ENCODE results near the gene TMA7.
"Not testable (repeated sequence)": the region's sequence is repeated elsewhere in the genome, so short reads cannot be mapped to it uniquely, and the experiment has no call there.

Gene TMA7

GRCh38 chr3:48470286-48470685 is 30.2 kb downstream of the TMA7 start:
- no peak for DNase-seq

- DNase-seq, result no peak
Measured at GRCh38 chr3:48472673-48472922, 32.5 kb downstream of the TMA7 start.

GRCh38 chr3:48472923-48473616 is 33.0 kb downstream of the TMA7 start:
- no peak for DNase-seq

- no peak for DNase-seq
Measured at GRCh38 chr3:48473617-48473952, 33.5 kb downstream of the TMA7 start.

GRCh38 chr3:48474031-48474430 is 34.0 kb downstream of the TMA7 start:
- not testable (repeated sequence) for DNase-seq

GRCh38 chr3:48474619-48475018 is 34.6 kb downstream of the TMA7 start:
- no peak for DNase-seq

- no peak for DNase-seq
Measured at GRCh38 chr3:48475188-48475587, 35.1 kb downstream of the TMA7 start.

- DNase-seq, result no peak
Measured at GRCh38 chr3:48476426-48477053, 36.5 kb downstream of the TMA7 start.

- no peak for DNase-seq
Measured at GRCh38 chr3:48477959-48478520, 38.0 kb downstream of the TMA7 start.

- DNase-seq, result no peak
Measured at GRCh38 chr3:48478626-48479555, 38.8 kb downstream of the TMA7 start.

GRCh38 chr3:48480891-48481290 is 40.8 kb downstream of the TMA7 start:
- DNase-seq, result not testable (repeated sequence)

- DNase-seq, result not testable (repeated sequence)
Measured at GRCh38 chr3:48482822-48483221, 42.8 kb downstream of the TMA7 start.

- DNase-seq, result no peak
Measured at GRCh38 chr3:48486952-48487351, 46.9 kb downstream of the TMA7 start.

- DNase-seq, result no peak
Measured at GRCh38 chr3:48492461-48493202, 52.6 kb downstream of the TMA7 start.

GRCh38 chr3:48493203-48493501 is 53.1 kb downstream of the TMA7 start:
- no peak for DNase-seq

Measured in NCI-H1694 (cell line).